MM.1S (cell line): Measurements from ENCODE around the gene PLA2G2E.

Experiments
- DNase-seq: peaks from one replicate; pipeline ENCODE4 v3.0.0-alpha.2; 2015
- H2AFZ ChIP-seq: fragments of 300-600 bp; sonication (generic); 2 replicates; pipeline ENCODE4 v1.6.0; 2016; ENCODE audit warnings: antibody characterized with exemption, low read length
- H3F3A ChIP-seq: fragments of 300-600 bp; sonication (generic); 2 replicates; pipeline ENCODE4 v1.6.1; 2016; ENCODE audit warnings: mild to moderate bottlenecking, antibody characterized with exemption, low read length, moderate library complexity, mixed read lengths; ENCODE audit not compliant: insufficient read depth
- H3K27ac ChIP-seq: fragments of 300-600 bp; sonication (generic); 2 replicates; pipeline ENCODE4 v1.5.1; 2016; ENCODE audit warnings: mild to moderate bottlenecking, low read length
- H3K27me3 ChIP-seq: fragments of 300-600 bp; sonication (generic); replicated peaks from 2 replicates; pipeline ENCODE4 v1.6.0; 2016; ENCODE audit warnings: low read length; ENCODE audit not compliant: insufficient read depth
- H3K36me3 ChIP-seq: fragments of 300-600 bp; sonication (generic); replicated peaks from 2 replicates; pipeline ENCODE4 v1.6.1; 2016; ENCODE audit warnings: mild to moderate bottlenecking, low read length, mixed read lengths; ENCODE audit not compliant: insufficient read depth
- H3K4me1 ChIP-seq: fragments of 300-600 bp; sonication (generic); 2 replicates; pipeline ENCODE4 v1.6.1; 2016; ENCODE audit warnings: low read length, mixed read lengths
- H3K4me2 ChIP-seq: fragments of 300-600 bp; sonication (generic); 2 replicates; pipeline ENCODE4 v1.6.0; 2016; ENCODE audit warnings: low read depth, low read length
- H3K4me3 ChIP-seq: fragments of 300-600 bp; sonication (generic); 2 replicates; pipeline ENCODE4 v1.5.1; 2016; ENCODE audit warnings: low read length, mixed read lengths
- H3K79me2 ChIP-seq: fragments of 300-600 bp; sonication (generic); 2 replicates; pipeline ENCODE4 v1.6.1; 2016; ENCODE audit warnings: mixed run types, low read length, mixed read lengths
- H3K9ac ChIP-seq: fragments of 300-600 bp; sonication (generic); 2 replicates; pipeline ENCODE4 v1.6.1; 2016; ENCODE audit warnings: low read length, mixed read lengths
- H3K9me2 ChIP-seq: fragments of 300-600 bp; sonication (generic); replicated peaks from 2 replicates; pipeline ENCODE4 v1.6.1; 2016; ENCODE audit warnings: mild to moderate bottlenecking, low read length, mixed read lengths; ENCODE audit not compliant: insufficient read depth
- H3K9me3 ChIP-seq: fragments of 300-600 bp; sonication (generic); replicated peaks from 2 replicates; pipeline ENCODE4 v1.6.1; 2016; ENCODE audit warnings: mild to moderate bottlenecking, low read length, mixed read lengths; ENCODE audit not compliant: insufficient read depth
- H4K20me1 ChIP-seq: fragments of 300-600 bp; sonication (generic); 2 replicates; pipeline ENCODE4 v1.6.1; 2016; ENCODE audit warnings: mild to moderate bottlenecking, low read length, moderate library complexity, mixed read lengths; ENCODE audit not compliant: insufficient read depth
- EZH2 ChIP-seq: fragments of 300-600 bp; sonication (generic); optimal IDR thresholded peaks from 2 replicates; pipeline ENCODE3; 2017; ENCODE audit warnings: low read depth, mild to moderate bottlenecking, antibody characterized with exemption, low read length, mixed read lengths
- EZH2phosphoT487 ChIP-seq: fragments of 300-600 bp; sonication (generic); IDR thresholded peaks from 2 replicates; pipeline ENCODE4 v1.6.1; 2018; ENCODE audit warnings: antibody characterized with exemption, low read length
- TF ChIP-seq, protein P1 (sequence below): fragments of 300-600 bp; sonication (generic); IDR thresholded peaks from 2 replicates; pipeline ENCODE4 v1.5.1; 2016; ENCODE audit warnings: antibody characterized with exemption, low read length, mixed read lengths

Gene PLA2G2E

DNA sequence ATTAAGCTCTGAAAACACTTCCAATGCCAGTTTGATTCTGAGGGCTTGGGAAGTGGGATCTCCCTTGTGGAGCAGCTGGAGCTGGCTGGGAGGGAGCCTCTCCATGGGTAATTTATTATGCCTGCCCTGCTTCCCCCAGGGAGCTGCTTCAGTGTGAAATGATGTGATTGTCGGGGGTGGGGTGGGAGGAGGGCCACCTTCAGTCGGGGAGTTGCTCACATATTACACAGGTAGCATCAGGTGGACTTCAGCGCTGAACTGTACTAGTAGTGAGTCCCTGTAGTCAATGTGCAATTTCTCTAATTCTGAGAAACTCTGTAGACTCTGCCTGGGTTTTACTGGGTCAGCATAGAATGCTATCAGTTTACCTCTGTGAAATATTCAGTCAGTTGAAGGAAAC lies 12.8 kb downstream of the PLA2G2E start:
- H3K27ac ChIP-seq = no peak overlapping the region
- H3K4me1 ChIP-seq = no peaks in the 10 kb centered on the region
- no peaks in the 10 kb centered on the region for H3K27me3 ChIP-seq
- H3K9me2 ChIP-seq = no peaks in the 10 kb centered on the region
- no peak for DNase-seq
- no peaks in the 10 kb centered on the region for H3F3A ChIP-seq
- no peaks in the 10 kb centered on the region for H3K79me2 ChIP-seq
- H3K9me3 ChIP-seq = no peaks in the 10 kb centered on the region
- H3K36me3 ChIP-seq = no peaks in the 10 kb centered on the region
- H3K4me2 ChIP-seq = no peak overlapping the region
- no peak overlapping the region for H2AFZ ChIP-seq
- TF ChIP-seq EZH2 (no peak), EZH2phosphoT487 (no peak)
- TF ChIP-seq, protein P1, sequence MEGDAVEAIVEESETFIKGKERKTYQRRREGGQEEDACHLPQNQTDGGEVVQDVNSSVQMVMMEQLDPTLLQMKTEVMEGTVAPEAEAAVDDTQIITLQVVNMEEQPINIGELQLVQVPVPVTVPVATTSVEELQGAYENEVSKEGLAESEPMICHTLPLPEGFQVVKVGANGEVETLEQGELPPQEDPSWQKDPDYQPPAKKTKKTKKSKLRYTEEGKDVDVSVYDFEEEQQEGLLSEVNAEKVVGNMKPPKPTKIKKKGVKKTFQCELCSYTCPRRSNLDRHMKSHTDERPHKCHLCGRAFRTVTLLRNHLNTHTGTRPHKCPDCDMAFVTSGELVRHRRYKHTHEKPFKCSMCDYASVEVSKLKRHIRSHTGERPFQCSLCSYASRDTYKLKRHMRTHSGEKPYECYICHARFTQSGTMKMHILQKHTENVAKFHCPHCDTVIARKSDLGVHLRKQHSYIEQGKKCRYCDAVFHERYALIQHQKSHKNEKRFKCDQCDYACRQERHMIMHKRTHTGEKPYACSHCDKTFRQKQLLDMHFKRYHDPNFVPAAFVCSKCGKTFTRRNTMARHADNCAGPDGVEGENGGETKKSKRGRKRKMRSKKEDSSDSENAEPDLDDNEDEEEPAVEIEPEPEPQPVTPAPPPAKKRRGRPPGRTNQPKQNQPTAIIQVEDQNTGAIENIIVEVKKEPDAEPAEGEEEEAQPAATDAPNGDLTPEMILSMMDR = no peak
- H3K4me3 ChIP-seq = no peak overlapping the region
- no peaks in the 10 kb centered on the region for H4K20me1 ChIP-seq
- H3K9ac ChIP-seq = no peak overlapping the region

- Histone ChIP-seq H3K4me1 (no peaks in the 10 kb centered on the region), H3K9ac (no peak overlapping the region), H3K4me2 (no peak overlapping the region), H3K9me3 (no peaks in the 10 kb centered on the region), H3K4me3 (no peak overlapping the region), H3K27me3 (no peaks in the 10 kb centered on the region), H3K36me3 (no peaks in the 10 kb centered on the region), H3K27ac (no peak overlapping the region), H2AFZ (no peak overlapping the region), H4K20me1 (no peaks in the 10 kb centered on the region), H3K79me2 (no peaks in the 10 kb centered on the region), H3K9me2 (no peaks in the 10 kb centered on the region), H3F3A (no peaks in the 10 kb centered on the region)
- DNase-seq = no peak
- TF ChIP-seq, protein P1 = no peak
- no peak for TF ChIP-seq EZH2
- no peak for TF ChIP-seq EZH2phosphoT487
These were observed 13.4 kb downstream of the PLA2G2E start for GRCh38 chr1:19909971-19910370.

DNA sequence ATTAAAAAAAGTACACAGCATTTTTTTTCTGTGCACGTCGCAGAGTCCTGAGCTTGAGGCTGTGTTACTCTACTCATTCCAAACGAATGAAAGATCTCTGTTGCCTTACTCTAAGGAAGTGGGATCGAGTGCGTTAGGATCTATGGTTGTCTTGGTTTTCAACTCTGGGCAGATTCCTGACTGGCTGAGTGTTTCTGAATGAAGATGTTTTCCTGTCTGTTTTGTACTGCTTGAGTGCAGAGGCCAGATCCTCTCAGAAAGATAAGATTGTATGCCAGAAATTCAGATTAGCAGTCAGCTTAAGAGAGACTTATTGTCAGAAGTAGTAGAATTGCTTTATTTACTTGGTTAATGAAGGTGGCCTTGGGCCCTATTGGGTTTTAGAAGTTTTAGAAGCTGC lies 14.0 kb downstream of the PLA2G2E start:
- Histone ChIP-seq H3K9me3 (no peaks in the 10 kb centered on the region), H3F3A (no peaks in the 10 kb centered on the region), H3K4me2 (no peak overlapping the region), H3K27ac (no peak overlapping the region), H4K20me1 (no peaks in the 10 kb centered on the region), H3K4me3 (no peak overlapping the region), H3K36me3 (no peaks in the 10 kb centered on the region), H3K79me2 (no peaks in the 10 kb centered on the region), H3K4me1 (no peaks in the 10 kb centered on the region), H3K27me3 (no peaks in the 10 kb centered on the region), H3K9ac (no peak overlapping the region), H2AFZ (no peak overlapping the region), H3K9me2 (no peaks in the 10 kb centered on the region)
- TF ChIP-seq, protein P1 = no peak
- TF ChIP-seq EZH2phosphoT487 = no peak
- TF ChIP-seq EZH2 = no peak
- no peak for DNase-seq

GRCh38 chr1:19907456-19907855 lies 16.0 kb downstream of the PLA2G2E start:
- DNase-seq = no peak
- Histone ChIP-seq H3K27me3 (no peaks in the 10 kb centered on the region), H3K4me2 (no peak overlapping the region), H4K20me1 (no peaks in the 10 kb centered on the region), H3K79me2 (no peaks in the 10 kb centered on the region), H3K4me1 (no peaks in the 10 kb centered on the region), H3K36me3 (no peaks in the 10 kb centered on the region), H3K4me3 (no peak overlapping the region), H3K27ac (no peak overlapping the region), H3K9ac (no peak overlapping the region), H3K9me3 (no peaks in the 10 kb centered on the region), H3K9me2 (no peaks in the 10 kb centered on the region), H3F3A (no peaks in the 10 kb centered on the region), H2AFZ (no peak overlapping the region)
- TF ChIP-seq EZH2phosphoT487 (no peak), EZH2 (no peak)
- TF ChIP-seq, protein P1 = no peak
